GM12878 (cell line): ENCODE data around the gene CACHD1. TPM values are rescaled to one million over a fixed set of nuclear protein-coding genes. Genes with fewer than 3 reads are reported as not detected.

Source experiments
- ATAC-seq: fragments of 200-7000 bp; cut with Tn5 transposase; 3 replicates; pipeline ENCODE4 v1.9.1; 2020; ENCODE audit warnings: mild to moderate bottlenecking, moderate library complexity
- BruUV-seq: library from RNA; stranded (reverse); fragments of 400-500 nt; replicated peaks from 2 replicates; lab custom pipeline; 2021; lab: Mats Ljungman, UMichigan
- CTCF ChIA-PET: fragments of 300-600 bp; sonication (Branson Sonifier 250); formaldehyde crosslinking; extraction: SDS; loops from one replicate; lab custom pipeline; 2021; ENCODE audit warnings: inconsistent platforms; lab: Yijun Ruan, JAX
- POLR2A ChIA-PET: fragments of 350-600 bp; formaldehyde crosslinking; extraction: SDS; loops from one replicate; lab custom pipeline; 2021; ENCODE audit warnings: inconsistent platforms; lab: Charles Lee
- RAD21 ChIA-PET: fragments of 300-600 bp; sonication (Branson Sonifier 250); formaldehyde crosslinking; loops from one replicate; lab custom pipeline; 2023; ENCODE audit warnings: antibody characterized with exemption; ENCODE audit not compliant: unreplicated experiment; lab: Charles Lee
- SMC1A ChIA-PET: fragments of 300-600 bp; sonication (Branson Sonifier 250); formaldehyde crosslinking; loops from one replicate; lab custom pipeline; 2023; ENCODE audit not compliant: unreplicated experiment, uncharacterized antibody; lab: Charles Lee
- DNase-seq: peaks from one replicate; pipeline ENCODE4 v3.0.0-alpha.2; 2011; ENCODE audit warnings: low read depth, low spot score
- FAIRE-seq: peaks from 3 replicates; lab custom pipeline; 2011; peaks lifted over from hg19 to GRCh38; lab: Jason Lieb, UNC
- H2AFZ ChIP-seq: 2 replicates; pipeline ENCODE4 v1.6.0; 2011; ENCODE audit warnings: low read depth, low read length, control low read depth; ENCODE audit not compliant: control insufficient read depth
- H3K27ac ChIP-seq: 2 replicates; pipeline ENCODE4 v1.5.1; 2011; ENCODE audit warnings: control low read depth; ENCODE audit not compliant: control insufficient read depth, insufficient read depth
- H3K27me3 ChIP-seq, 2 experiments: replicated peaks in 1 of 2; 2 replicates each; pipeline versions ENCODE4 v1.6.0 to v1.6.1; 2011; ENCODE audit warnings: low read length in 1 of 2; ENCODE audit not compliant: control insufficient read depth in 2 of 2, insufficient read depth in 2 of 2
- H3K36me3 ChIP-seq, 2 experiments: 2 replicates each; pipeline ENCODE4 v1.5.1; 2011; ENCODE audit warnings: low read length in 1 of 2; ENCODE audit not compliant: control insufficient read depth in 2 of 2, insufficient read depth in 2 of 2
- H3K4me1 ChIP-seq: 2 replicates; pipeline ENCODE4 v1.6.1; 2011; ENCODE audit warnings: mild to moderate bottlenecking, low read length, moderate library complexity, mixed read lengths; ENCODE audit not compliant: control insufficient read depth, insufficient read depth
- H3K4me2 ChIP-seq: 2 replicates; pipeline ENCODE4 v1.6.0; 2011; ENCODE audit warnings: control low read depth; ENCODE audit not compliant: control insufficient read depth, insufficient read depth
- H3K4me3 ChIP-seq: fragments of 200-600 bp; sonication (generic); 2 replicates; pipeline ENCODE4 v1.5.1; 2016
- H3K79me2 ChIP-seq: 2 replicates; pipeline ENCODE4 v1.6.0; 2011; ENCODE audit warnings: low read length; ENCODE audit not compliant: control insufficient read depth, insufficient read depth
- H3K9ac ChIP-seq: 2 replicates; pipeline ENCODE4 v1.8.0; 2011; ENCODE audit warnings: low read length, control low read depth, mixed read lengths; ENCODE audit not compliant: control insufficient read depth, insufficient read depth
- H3K9me3 ChIP-seq: replicated peaks from 3 replicates; pipeline ENCODE4 v1.5.1; 2011; ENCODE audit warnings: mild to moderate bottlenecking, low read length; ENCODE audit not compliant: control insufficient read depth, insufficient read depth
- H4K20me1 ChIP-seq: 2 replicates; pipeline ENCODE4 v1.6.0; 2011; ENCODE audit not compliant: control insufficient read depth, insufficient read depth
- BHLHE40 ChIP-seq, 2 experiments: fragments of 450-650 bp in 1 of 2; IDR thresholded peaks; 2 replicates each; pipeline ENCODE4 v1.6.1; 2011 to 2017; ENCODE audit warnings: low read depth in 2 of 2, borderline replicate concordance in 1 of 2, improper control_type of control experiment in 1 of 2, low read length in 1 of 2, mild to moderate bottlenecking in 1 of 2
- ETV6 ChIP-seq, 2 experiments: fragments of 450-650 bp in 1 of 2; IDR thresholded peaks in 1 of 2; conservative IDR thresholded peaks in 1 of 2; 2 replicates each; pipeline ENCODE4 v1.6.1; 2014; ENCODE audit warnings: antibody characterized with exemption in 1 of 2, borderline replicate concordance in 1 of 2, low read depth in 1 of 2, mild to moderate bottlenecking in 1 of 2, moderate library complexity in 1 of 2
- FOXM1 ChIP-seq: IDR thresholded peaks from 2 replicates; pipeline ENCODE4 v1.6.1; 2012; ENCODE audit warnings: low read depth, mild to moderate bottlenecking, inconsistent platforms, low read length, moderate library complexity
- IKZF1 ChIP-seq: fragments of 450-650 bp; conservative IDR thresholded peaks from 2 replicates; pipeline ENCODE4 v1.6.1; 2017; ENCODE audit warnings: antibody characterized with exemption, mild to moderate bottlenecking
- KDM1A ChIP-seq: fragments of 200-600 bp; sonication (generic); IDR thresholded peaks from 2 replicates; pipeline ENCODE4 v1.6.1; 2016; ENCODE audit warnings: borderline replicate concordance
- MEF2A ChIP-seq: IDR thresholded peaks from 2 replicates; pipeline ENCODE4 v1.6.1; 2011; ENCODE audit warnings: low read depth, mild to moderate bottlenecking, low read length, moderate library complexity; ENCODE audit not compliant: insufficient read depth
- MYC ChIP-seq: IDR thresholded peaks from 2 replicates; pipeline ENCODE4 v1.6.1; 2011; ENCODE audit warnings: mild to moderate bottlenecking, low read length, moderate library complexity, inconsistent platforms; ENCODE audit not compliant: insufficient read depth, insufficient replicate concordance, insufficient read length, severe bottlenecking
- POLR2AphosphoS5 ChIP-seq: IDR thresholded peaks from 2 replicates; pipeline ENCODE4 v1.6.1; 2011; ENCODE audit warnings: mild to moderate bottlenecking, low read length, inconsistent platforms
- RBBP5 ChIP-seq: fragments of 200-600 bp; sonication (generic); conservative IDR thresholded peaks from 2 replicates; pipeline ENCODE4 v1.6.1; 2016
- RCOR1 ChIP-seq: conservative IDR thresholded peaks from 2 replicates; pipeline ENCODE4 v1.6.1; 2012; ENCODE audit warnings: low read depth, low read length, improper control_type of control experiment
- RUNX3 ChIP-seq: IDR thresholded peaks from 2 replicates; pipeline ENCODE4 v1.6.1; 2012; ENCODE audit warnings: low read length, inconsistent platforms
- SMAD5 ChIP-seq: IDR thresholded peaks from 2 replicates; pipeline ENCODE4 v1.6.1; 2016; ENCODE audit warnings: antibody characterized with exemption, low read depth
- TBL1XR1 ChIP-seq: IDR thresholded peaks from 2 replicates; pipeline ENCODE4 v1.6.1; 2012; ENCODE audit warnings: low read depth, low read length, improper control_type of control experiment
- ZBED1 ChIP-seq: IDR thresholded peaks from 2 replicates; pipeline ENCODE4 v1.6.1; 2016; ENCODE audit warnings: borderline replicate concordance
- WGBS: methylation state at CpG from one replicate; pipeline ENCODE4 v1.1.6; 2016; ENCODE audit warnings: low lambda C conversion rate; ENCODE audit not compliant: insufficient replicate concordance, insufficient coverage; ENCODE audit errors: missing lambda C conversion rate; 5-methylcytosine and 5-hydroxymethylcytosine counted together
- in situ Hi-C: fragments of 300-500 bp; cut with MboI; formaldehyde crosslinking; loops from 9 replicates; pipeline ENCODE4 v1.14.3; 2018; ENCODE audit warnings: mixed read lengths
- intact Hi-C: fragments of 100-400 bp; cut with micrococcal nuclease; formaldehyde crosslinking; loops from one replicate; pipeline ENCODE4 v1.14.2; 2022; ENCODE audit not compliant: unreplicated experiment
- polyA plus RNA-seq, 11 experiments: library from polyadenylated mRNA; depleted of rRNA in 4 of 11; unstranded in 6 of 11; stranded (reverse) in 5 of 11; fragments of >200 nt; fragmentation: Nextera tagmentation in 4 of 11; fragmentation: Illumina TruSeq in 1 of 11; extraction: Ambion mirVana in 4 of 11; extraction: Trizol in 1 of 11; gene quantifications; 1 replicate in 1 of 11; 2 replicates in 10 of 11; pipeline versions ENCODE4 v1.2.1 to v1.2.3, GENCODE V29; 2011 to 2016; ENCODE audit warnings: inconsistent platforms in 2 of 11, missing spikeins in 2 of 11, low read depth in 1 of 11
- total RNA-seq, 4 experiments: library from RNA; depleted of rRNA in 3 of 4; stranded (reverse); fragments of >200 nt in 3 of 4; fragmentation: Illumina TruSeq in 1 of 4; extraction: Trizol in 1 of 4; gene quantifications; 2 replicates each; pipeline versions ENCODE4 v1.2.1 to v1.2.3, GENCODE V29; 2013 to 2021
- TF ChIP-seq, protein P1 (sequence below): fragments of 450-650 bp; IDR thresholded peaks from 2 replicates; pipeline ENCODE4 v1.6.1; 2016; ENCODE audit warnings: mild to moderate bottlenecking
- TF ChIP-seq, protein P2 (sequence below): fragments of 450-650 bp; IDR thresholded peaks from 2 replicates; pipeline ENCODE4 v1.6.1; 2017; ENCODE audit warnings: mild to moderate bottlenecking, moderate library complexity
- TF ChIP-seq, protein P3 (sequence below): fragments of 450-650 bp; IDR thresholded peaks from 2 replicates; pipeline ENCODE4 v1.6.1; 2017; ENCODE audit warnings: mild to moderate bottlenecking, moderate library complexity

The CACHD1 gene
- total and polyA plus RNA-seq, 10 of the 15 experiments (the other 5 are each of a cell fraction or from before 2014, with no cell fraction given): 0.03 TPM; not detected in 9

DNA sequence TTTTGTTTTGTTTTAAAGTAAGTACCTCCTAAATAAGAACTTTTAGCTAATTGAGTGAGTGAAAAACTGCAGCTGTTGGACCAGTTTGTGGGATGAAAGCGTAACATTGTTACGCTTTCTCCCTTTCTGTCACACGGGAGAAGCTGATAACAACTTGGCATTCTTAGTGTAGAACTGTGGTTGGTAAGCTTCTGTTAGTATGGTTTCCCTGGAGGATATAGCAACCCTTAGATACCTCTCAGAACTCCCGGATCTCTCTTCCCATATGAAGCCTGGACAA, 98.2 kb downstream of the CACHD1 start:
- no peak overlapping the region for H3K4me3 ChIP-seq
- H2AFZ ChIP-seq: no peak overlapping the region
- ATAC-seq: no peak
- DNase-seq: no peak
- WGBS: 58% methylated on average over 4 of the region's 4 CpGs
- no peaks in the 10 kb centered on the region for H3K9me3 ChIP-seq
- ChIA-PET CTCF (interaction anchor here (0.6 kb wide), 1 partner anchor 1734 kb away, joined by 3 read pairs; no protein-coding TSS in a partner anchor), POLR2A (no interaction called here), RAD21 (no interaction called here), SMC1A (no interaction called here)
- intact Hi-C loops (no loop called here), in situ Hi-C loops (no loop called here)
- no peak overlapping the region for H3K4me2 ChIP-seq
- H3K27me3 ChIP-seq: no peaks in the 10 kb centered on the region
- BruUV-seq: no TSS peak
- H3K27ac ChIP-seq: no peak overlapping the region
- no peaks in the 10 kb centered on the region for H3K4me1 ChIP-seq
- H3K36me3 ChIP-seq: no peaks in the 10 kb centered on the region
- H3K79me2 ChIP-seq: no peaks in the 10 kb centered on the region
- no peaks in the 10 kb centered on the region for H4K20me1 ChIP-seq
- H3K9ac ChIP-seq: no peak overlapping the region
- FAIRE-seq: no peak
- TF ChIP-seq, protein P1, sequence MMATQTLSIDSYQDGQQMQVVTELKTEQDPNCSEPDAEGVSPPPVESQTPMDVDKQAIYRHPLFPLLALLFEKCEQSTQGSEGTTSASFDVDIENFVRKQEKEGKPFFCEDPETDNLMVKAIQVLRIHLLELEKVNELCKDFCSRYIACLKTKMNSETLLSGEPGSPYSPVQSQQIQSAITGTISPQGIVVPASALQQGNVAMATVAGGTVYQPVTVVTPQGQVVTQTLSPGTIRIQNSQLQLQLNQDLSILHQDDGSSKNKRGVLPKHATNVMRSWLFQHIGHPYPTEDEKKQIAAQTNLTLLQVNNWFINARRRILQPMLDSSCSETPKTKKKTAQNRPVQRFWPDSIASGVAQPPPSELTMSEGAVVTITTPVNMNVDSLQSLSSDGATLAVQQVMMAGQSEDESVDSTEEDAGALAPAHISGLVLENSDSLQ: no peak
- no peak for TF ChIP-seq FOXM1
- TF ChIP-seq MEF2A: no peak
- no peak for TF ChIP-seq TBL1XR1
- TF ChIP-seq ZBED1: no peak
- TF ChIP-seq MYC: no peak
- TF ChIP-seq, protein P2, sequence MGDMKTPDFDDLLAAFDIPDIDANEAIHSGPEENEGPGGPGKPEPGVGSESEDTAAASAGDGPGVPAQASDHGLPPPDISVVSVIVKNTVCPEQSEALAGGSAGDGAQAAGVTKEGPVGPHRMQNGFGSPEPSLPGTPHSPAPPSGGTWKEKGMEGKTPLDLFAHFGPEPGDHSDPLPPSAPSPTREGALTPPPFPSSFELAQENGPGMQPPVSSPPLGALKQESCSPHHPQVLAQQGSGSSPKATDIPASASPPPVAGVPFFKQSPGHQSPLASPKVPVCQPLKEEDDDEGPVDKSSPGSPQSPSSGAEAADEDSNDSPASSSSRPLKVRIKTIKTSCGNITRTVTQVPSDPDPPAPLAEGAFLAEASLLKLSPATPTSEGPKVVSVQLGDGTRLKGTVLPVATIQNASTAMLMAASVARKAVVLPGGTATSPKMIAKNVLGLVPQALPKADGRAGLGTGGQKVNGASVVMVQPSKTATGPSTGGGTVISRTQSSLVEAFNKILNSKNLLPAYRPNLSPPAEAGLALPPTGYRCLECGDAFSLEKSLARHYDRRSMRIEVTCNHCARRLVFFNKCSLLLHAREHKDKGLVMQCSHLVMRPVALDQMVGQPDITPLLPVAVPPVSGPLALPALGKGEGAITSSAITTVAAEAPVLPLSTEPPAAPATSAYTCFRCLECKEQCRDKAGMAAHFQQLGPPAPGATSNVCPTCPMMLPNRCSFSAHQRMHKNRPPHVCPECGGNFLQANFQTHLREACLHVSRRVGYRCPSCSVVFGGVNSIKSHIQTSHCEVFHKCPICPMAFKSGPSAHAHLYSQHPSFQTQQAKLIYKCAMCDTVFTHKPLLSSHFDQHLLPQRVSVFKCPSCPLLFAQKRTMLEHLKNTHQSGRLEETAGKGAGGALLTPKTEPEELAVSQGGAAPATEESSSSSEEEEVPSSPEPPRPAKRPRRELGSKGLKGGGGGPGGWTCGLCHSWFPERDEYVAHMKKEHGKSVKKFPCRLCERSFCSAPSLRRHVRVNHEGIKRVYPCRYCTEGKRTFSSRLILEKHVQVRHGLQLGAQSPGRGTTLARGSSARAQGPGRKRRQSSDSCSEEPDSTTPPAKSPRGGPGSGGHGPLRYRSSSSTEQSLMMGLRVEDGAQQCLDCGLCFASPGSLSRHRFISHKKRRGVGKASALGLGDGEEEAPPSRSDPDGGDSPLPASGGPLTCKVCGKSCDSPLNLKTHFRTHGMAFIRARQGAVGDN: no peak
- no peak for TF ChIP-seq RBBP5
- no peak for TF ChIP-seq KDM1A
- TF ChIP-seq, protein P3, sequence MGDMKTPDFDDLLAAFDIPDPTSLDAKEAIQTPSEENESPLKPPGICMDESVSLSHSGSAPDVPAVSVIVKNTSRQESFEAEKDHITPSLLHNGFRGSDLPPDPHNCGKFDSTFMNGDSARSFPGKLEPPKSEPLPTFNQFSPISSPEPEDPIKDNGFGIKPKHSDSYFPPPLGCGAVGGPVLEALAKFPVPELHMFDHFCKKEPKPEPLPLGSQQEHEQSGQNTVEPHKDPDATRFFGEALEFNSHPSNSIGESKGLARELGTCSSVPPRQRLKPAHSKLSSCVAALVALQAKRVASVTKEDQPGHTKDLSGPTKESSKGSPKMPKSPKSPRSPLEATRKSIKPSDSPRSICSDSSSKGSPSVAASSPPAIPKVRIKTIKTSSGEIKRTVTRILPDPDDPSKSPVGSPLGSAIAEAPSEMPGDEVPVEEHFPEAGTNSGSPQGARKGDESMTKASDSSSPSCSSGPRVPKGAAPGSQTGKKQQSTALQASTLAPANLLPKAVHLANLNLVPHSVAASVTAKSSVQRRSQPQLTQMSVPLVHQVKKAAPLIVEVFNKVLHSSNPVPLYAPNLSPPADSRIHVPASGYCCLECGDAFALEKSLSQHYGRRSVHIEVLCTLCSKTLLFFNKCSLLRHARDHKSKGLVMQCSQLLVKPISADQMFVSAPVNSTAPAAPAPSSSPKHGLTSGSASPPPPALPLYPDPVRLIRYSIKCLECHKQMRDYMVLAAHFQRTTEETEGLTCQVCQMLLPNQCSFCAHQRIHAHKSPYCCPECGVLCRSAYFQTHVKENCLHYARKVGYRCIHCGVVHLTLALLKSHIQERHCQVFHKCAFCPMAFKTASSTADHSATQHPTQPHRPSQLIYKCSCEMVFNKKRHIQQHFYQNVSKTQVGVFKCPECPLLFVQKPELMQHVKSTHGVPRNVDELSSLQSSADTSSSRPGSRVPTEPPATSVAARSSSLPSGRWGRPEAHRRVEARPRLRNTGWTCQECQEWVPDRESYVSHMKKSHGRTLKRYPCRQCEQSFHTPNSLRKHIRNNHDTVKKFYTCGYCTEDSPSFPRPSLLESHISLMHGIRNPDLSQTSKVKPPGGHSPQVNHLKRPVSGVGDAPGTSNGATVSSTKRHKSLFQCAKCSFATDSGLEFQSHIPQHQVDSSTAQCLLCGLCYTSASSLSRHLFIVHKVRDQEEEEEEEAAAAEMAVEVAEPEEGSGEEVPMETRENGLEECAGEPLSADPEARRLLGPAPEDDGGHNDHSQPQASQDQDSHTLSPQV: no peak
- no peak for TF ChIP-seq POLR2AphosphoS5
- TF ChIP-seq IKZF1: no peak
- no peak for TF ChIP-seq BHLHE40 (IDR thresholded peaks at IDR 0.05; ENCODE audit: borderline replicate concordance in 1 of 2, low read depth in 2 of 2, low read length in 1 of 2)
- TF ChIP-seq RCOR1: no peak
- no peak for TF ChIP-seq ETV6 (conservative IDR thresholded peaks at IDR 0.05 in 1 of 2, IDR thresholded peaks at IDR 0.05 in 1 of 2; ENCODE audit: borderline replicate concordance in 1 of 2, low read depth in 1 of 2)
- TF ChIP-seq RUNX3: no peak
- no peak for TF ChIP-seq SMAD5
